Prostate gland (tissue), 2 donors: ENCODE results near the gene STRN4.

Experiments used
- CTCF ChIP-seq, 4 experiments: fragments of 200-600 bp in 2 of 4; fragments of 450-650 bp in 2 of 4; sonication (generic) in 2 of 4; IDR thresholded peaks; 1 replicate in 3 of 4; 2 replicates in 1 of 4; pipeline ENCODE4 v1.5.1; 2016 to 2019; ENCODE audit warnings: antibody characterized with exemption in 4 of 4, mild to moderate bottlenecking in 2 of 4, moderate library complexity in 2 of 4
- POLR2AphosphoS5 ChIP-seq: sonication (generic); formaldehyde crosslinking; IDR thresholded peaks from one replicate; pipeline ENCODE4 v1.6.1; 2017; ENCODE audit warnings: antibody characterized with exemption

GRCh38 chr19:46744005-46744691, 2.1 kb downstream of the STRN4 start:
- TF ChIP-seq CTCF (IDR thresholded peaks at IDR 0.05) (no peak), POLR2AphosphoS5 (no peak)
